ENCODE data around the gene PDE8A.
"Not testable (repeated sequence)": the region's sequence is repeated elsewhere in the genome, so short reads cannot be mapped to it uniquely, and the experiment has no call there.

PDE8A gene

GRCh38 chr15:85009435-85009834, 27.8 kb downstream of the PDE8A start:
- H3K56ac ChIP-seq (ENCODE audit: low read length) = no peak overlapping the region
- H3K4me1 ChIP-seq (ENCODE audit: control insufficient read depth, low read depth, low read length) = peaks cover 2% of the 10 kb centered on the region
- H2BK120ac ChIP-seq (ENCODE audit: low read depth, low read length) = no peak overlapping the region
- DNase-seq = no peak
- H3K4ac ChIP-seq (ENCODE audit: low read depth, low read length) = no peak overlapping the region
- H3K4me2 ChIP-seq (ENCODE audit: low read length) = no peak overlapping the region
- no peak overlapping the region for H3K9ac ChIP-seq (ENCODE audit: low read length)
- H3K4me3 ChIP-seq (ENCODE audit: low read length) = no peak overlapping the region
- no peak overlapping the region for H2BK5ac ChIP-seq (ENCODE audit: low read length)
- H3K36me3 ChIP-seq (ENCODE audit: control insufficient read depth, insufficient read depth, low read length) = no peaks in the 10 kb centered on the region
- H2BK15ac ChIP-seq (replicated peaks; ENCODE audit: low read depth) = no peak overlapping the region
- H4K5ac ChIP-seq (ENCODE audit: low read length) = no peak overlapping the region
- no peaks in the 10 kb centered on the region for H3K79me2 ChIP-seq (ENCODE audit: control insufficient read depth, insufficient read depth, low read length)
- H4K8ac ChIP-seq (ENCODE audit: low read depth, low read length) = no peak overlapping the region
- no peak overlapping the region for H3K27ac ChIP-seq (ENCODE audit: low read depth, low read length)
- no peak overlapping the region for H2AK5ac ChIP-seq (ENCODE audit: low read length)
- WGBS (ENCODE audit: extremely low coverage, insufficient coverage, low lambda C conversion rate) = no CpG with 5 or more reads among the region's 2 CpGs
- peaks cover 1% of the 10 kb centered on the region for H3K79me1 ChIP-seq (ENCODE audit: low read length)
- H3K27me3 ChIP-seq (ENCODE audit: insufficient read depth, low read length, poor library complexity) = no peaks in the 10 kb centered on the region
- H3K18ac ChIP-seq (ENCODE audit: low read length) = no peak overlapping the region
- no peak overlapping the region for H3K23ac ChIP-seq (ENCODE audit: low read length)

GRCh38 chr15:85010071-85010385, 28.4 kb downstream of the PDE8A start:
- no peak overlapping the region for H2BK15ac ChIP-seq (replicated peaks; ENCODE audit: low read depth)
- no peak overlapping the region for H3K23ac ChIP-seq (ENCODE audit: low read length)
- peaks cover 1% of the 10 kb centered on the region for H3K79me1 ChIP-seq (ENCODE audit: low read length)
- H3K4me1 ChIP-seq (ENCODE audit: control insufficient read depth, low read depth, low read length) = peaks cover 2% of the 10 kb centered on the region
- no peaks in the 10 kb centered on the region for H3K79me2 ChIP-seq (ENCODE audit: control insufficient read depth, insufficient read depth, low read length)
- H3K18ac ChIP-seq (ENCODE audit: low read length) = no peak overlapping the region
- no peak overlapping the region for H3K9ac ChIP-seq (ENCODE audit: low read length)
- no peak overlapping the region for H3K56ac ChIP-seq (ENCODE audit: low read length)
- no peak overlapping the region for H3K27ac ChIP-seq (ENCODE audit: low read depth, low read length)
- H3K4me3 ChIP-seq (ENCODE audit: low read length) = no peak overlapping the region
- H4K8ac ChIP-seq (ENCODE audit: low read depth, low read length) = no peak overlapping the region
- no peak overlapping the region for H2AK5ac ChIP-seq (ENCODE audit: low read length)
- no peak for DNase-seq
- no peak overlapping the region for H3K4ac ChIP-seq (ENCODE audit: low read depth, low read length)
- no peaks in the 10 kb centered on the region for H3K36me3 ChIP-seq (ENCODE audit: control insufficient read depth, insufficient read depth, low read length)
- no peak overlapping the region for H4K5ac ChIP-seq (ENCODE audit: low read length)
- H2BK120ac ChIP-seq (ENCODE audit: low read depth, low read length) = no peak overlapping the region
- no peak overlapping the region for H3K4me2 ChIP-seq (ENCODE audit: low read length)
- H3K27me3 ChIP-seq (ENCODE audit: insufficient read depth, low read length, poor library complexity) = no peaks in the 10 kb centered on the region
- no peak overlapping the region for H2BK5ac ChIP-seq (ENCODE audit: low read length)

GRCh38 chr15:85010386-85011159, 28.9 kb downstream of the PDE8A start:
- Histone ChIP-seq H3K4me1 (ENCODE audit: control insufficient read depth, low read depth, low read length) (peaks cover 2% of the 10 kb centered on the region), H3K36me3 (ENCODE audit: control insufficient read depth, insufficient read depth, low read length) (no peaks in the 10 kb centered on the region), H3K79me1 (ENCODE audit: low read length) (peaks cover 1% of the 10 kb centered on the region), H4K8ac (ENCODE audit: low read depth, low read length) (no peak overlapping the region), H3K9ac (ENCODE audit: low read length) (no peak overlapping the region), H3K4me3 (ENCODE audit: low read length) (no peak overlapping the region), H3K27me3 (ENCODE audit: insufficient read depth, low read length, poor library complexity) (no peaks in the 10 kb centered on the region), H4K5ac (ENCODE audit: low read length) (no peak overlapping the region), H3K79me2 (ENCODE audit: control insufficient read depth, insufficient read depth, low read length) (no peaks in the 10 kb centered on the region), H3K56ac (ENCODE audit: low read length) (no peak overlapping the region), H3K18ac (ENCODE audit: low read length) (no peak overlapping the region), H2AK5ac (ENCODE audit: low read length) (no peak overlapping the region), H3K23ac (ENCODE audit: low read length) (no peak overlapping the region), H2BK15ac (replicated peaks; ENCODE audit: low read depth) (no peak overlapping the region), H3K4me2 (ENCODE audit: low read length) (no peak overlapping the region), H2BK120ac (ENCODE audit: low read depth, low read length) (no peak overlapping the region), H3K27ac (ENCODE audit: low read depth, low read length) (no peak overlapping the region), H3K4ac (ENCODE audit: low read depth, low read length) (no peak overlapping the region), H2BK5ac (ENCODE audit: low read length) (no peak overlapping the region)
- DNase-seq = peak; percentile 43
- no CpG with 5 or more reads among the region's 3 CpGs for WGBS (ENCODE audit: extremely low coverage, insufficient coverage, low lambda C conversion rate)

GRCh38 chr15:85011160-85011571, 29.5 kb downstream of the PDE8A start:
- no peak overlapping the region for H3K23ac ChIP-seq (ENCODE audit: low read length)
- H3K4me1 ChIP-seq (ENCODE audit: control insufficient read depth, low read depth, low read length) = peaks cover 2% of the 10 kb centered on the region
- no peak overlapping the region for H2BK120ac ChIP-seq (ENCODE audit: low read depth, low read length)
- no peak overlapping the region for H2BK15ac ChIP-seq (replicated peaks; ENCODE audit: low read depth)
- H3K4ac ChIP-seq (ENCODE audit: low read depth, low read length) = no peak overlapping the region
- H3K18ac ChIP-seq (ENCODE audit: low read length) = no peak overlapping the region
- H3K27me3 ChIP-seq (ENCODE audit: insufficient read depth, low read length, poor library complexity) = no peaks in the 10 kb centered on the region
- H4K5ac ChIP-seq (ENCODE audit: low read length) = no peak overlapping the region
- no peaks in the 10 kb centered on the region for H3K36me3 ChIP-seq (ENCODE audit: control insufficient read depth, insufficient read depth, low read length)
- H2AK5ac ChIP-seq (ENCODE audit: low read length) = no peak overlapping the region
- H2BK5ac ChIP-seq (ENCODE audit: low read length) = no peak overlapping the region
- no CpG with 5 or more reads among the region's 3 CpGs for WGBS (ENCODE audit: extremely low coverage, insufficient coverage, low lambda C conversion rate)
- H4K8ac ChIP-seq (ENCODE audit: low read depth, low read length) = no peak overlapping the region
- H3K9ac ChIP-seq (ENCODE audit: low read length) = no peak overlapping the region
- no peak overlapping the region for H3K4me2 ChIP-seq (ENCODE audit: low read length)
- no peak overlapping the region for H3K56ac ChIP-seq (ENCODE audit: low read length)
- H3K27ac ChIP-seq (ENCODE audit: low read depth, low read length) = no peak overlapping the region
- H3K79me1 ChIP-seq (ENCODE audit: low read length) = peaks cover 1% of the 10 kb centered on the region
- no peak for DNase-seq
- H3K79me2 ChIP-seq (ENCODE audit: control insufficient read depth, insufficient read depth, low read length) = no peaks in the 10 kb centered on the region
- no peak overlapping the region for H3K4me3 ChIP-seq (ENCODE audit: low read length)

DNA sequence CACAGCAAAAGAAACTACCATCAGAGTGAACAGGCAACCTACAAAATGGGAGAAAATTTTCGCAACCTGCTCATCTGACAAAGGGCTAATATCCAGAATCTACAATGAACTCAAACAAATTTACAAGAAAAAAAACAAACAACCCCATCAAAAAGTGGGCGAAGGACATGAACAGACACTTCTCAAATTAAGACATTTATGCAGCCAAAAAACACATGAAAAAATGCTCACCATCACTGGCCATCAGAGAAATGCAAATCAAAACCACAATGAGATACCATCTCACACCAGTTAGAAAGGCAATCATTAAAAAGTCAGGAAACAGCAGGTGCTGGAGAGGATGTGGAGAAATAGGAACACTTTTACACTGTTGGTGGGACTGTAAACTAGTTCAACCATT, 30.1 kb downstream of the PDE8A start:
- not testable (repeated sequence) for H3K36me3 ChIP-seq (ENCODE audit: control insufficient read depth, insufficient read depth, low read length); H3K4me2 ChIP-seq (ENCODE audit: low read length); H2AK5ac ChIP-seq (ENCODE audit: low read length); H3K4ac ChIP-seq (ENCODE audit: low read depth, low read length); H3K27me3 ChIP-seq (ENCODE audit: insufficient read depth, low read length, poor library complexity); H3K4me1 ChIP-seq (ENCODE audit: control insufficient read depth, low read depth, low read length); H4K8ac ChIP-seq (ENCODE audit: low read depth, low read length); H3K79me2 ChIP-seq (ENCODE audit: control insufficient read depth, insufficient read depth, low read length); DNase-seq; H3K9ac ChIP-seq (ENCODE audit: low read length); H3K23ac ChIP-seq (ENCODE audit: low read length); H4K5ac ChIP-seq (ENCODE audit: low read length); H2BK5ac ChIP-seq (ENCODE audit: low read length); H2BK15ac ChIP-seq (replicated peaks; ENCODE audit: low read depth); H2BK120ac ChIP-seq (ENCODE audit: low read depth, low read length); H3K56ac ChIP-seq (ENCODE audit: low read length); H3K18ac ChIP-seq (ENCODE audit: low read length); H3K79me1 ChIP-seq (ENCODE audit: low read length); H3K27ac ChIP-seq (ENCODE audit: low read depth, low read length); H3K4me3 ChIP-seq (ENCODE audit: low read length)
- WGBS (ENCODE audit: extremely low coverage, insufficient coverage, low lambda C conversion rate) = no CpG with 5 or more reads among the region's 2 CpGs

DNA sequence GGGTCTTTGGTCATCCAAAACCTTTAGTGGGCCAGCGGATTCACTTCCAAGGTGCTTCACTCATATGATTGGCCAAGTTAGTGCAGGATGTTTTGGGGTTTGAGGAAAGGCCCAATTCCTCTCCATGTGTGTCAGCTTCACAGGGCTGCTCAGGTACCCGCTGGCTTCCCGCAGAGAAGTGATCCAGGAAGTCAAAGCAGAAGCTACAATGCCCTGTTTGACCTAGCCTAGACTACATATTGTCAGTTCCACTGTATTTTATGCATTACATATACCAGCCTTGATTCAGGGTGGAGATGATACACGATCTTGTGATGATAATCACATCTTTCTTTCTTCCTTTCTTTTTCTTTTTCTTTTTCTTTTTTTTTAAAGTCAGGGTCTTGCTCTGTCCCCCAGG, 32.1 kb downstream of the PDE8A start:
- no peak overlapping the region for H2BK120ac ChIP-seq (ENCODE audit: low read depth, low read length)
- H3K36me3 ChIP-seq (ENCODE audit: control insufficient read depth, insufficient read depth, low read length) = no peaks in the 10 kb centered on the region
- no peak overlapping the region for H4K8ac ChIP-seq (ENCODE audit: low read depth, low read length)
- no peak overlapping the region for H3K4ac ChIP-seq (ENCODE audit: low read depth, low read length)
- no peak overlapping the region for H3K4me2 ChIP-seq (ENCODE audit: low read length)
- no peak overlapping the region for H3K4me3 ChIP-seq (ENCODE audit: low read length)
- WGBS (ENCODE audit: extremely low coverage, insufficient coverage, low lambda C conversion rate) = no CpG with 5 or more reads among the region's 4 CpGs
- H2BK5ac ChIP-seq (ENCODE audit: low read length) = no peak overlapping the region
- H3K27me3 ChIP-seq (ENCODE audit: insufficient read depth, low read length, poor library complexity) = no peaks in the 10 kb centered on the region
- H4K5ac ChIP-seq (ENCODE audit: low read length) = no peak overlapping the region
- no peak overlapping the region for H3K27ac ChIP-seq (ENCODE audit: low read depth, low read length)
- H3K9ac ChIP-seq (ENCODE audit: low read length) = no peak overlapping the region
- no peak overlapping the region for H2AK5ac ChIP-seq (ENCODE audit: low read length)
- peaks cover under 1% of the 10 kb centered on the region for H3K4me1 ChIP-seq (ENCODE audit: control insufficient read depth, low read depth, low read length)
- H3K56ac ChIP-seq (ENCODE audit: low read length) = no peak overlapping the region
- no peaks in the 10 kb centered on the region for H3K79me1 ChIP-seq (ENCODE audit: low read length)
- H2BK15ac ChIP-seq (replicated peaks; ENCODE audit: low read depth) = no peak overlapping the region
- DNase-seq = no peak
- H3K79me2 ChIP-seq (ENCODE audit: control insufficient read depth, insufficient read depth, low read length) = no peaks in the 10 kb centered on the region
- no peak overlapping the region for H3K18ac ChIP-seq (ENCODE audit: low read length)
- no peak overlapping the region for H3K23ac ChIP-seq (ENCODE audit: low read length)

All from mesendoderm (in vitro differentiated cells).